ENCODE measurements around the gene HMCES.

Gene HMCES

DNA sequence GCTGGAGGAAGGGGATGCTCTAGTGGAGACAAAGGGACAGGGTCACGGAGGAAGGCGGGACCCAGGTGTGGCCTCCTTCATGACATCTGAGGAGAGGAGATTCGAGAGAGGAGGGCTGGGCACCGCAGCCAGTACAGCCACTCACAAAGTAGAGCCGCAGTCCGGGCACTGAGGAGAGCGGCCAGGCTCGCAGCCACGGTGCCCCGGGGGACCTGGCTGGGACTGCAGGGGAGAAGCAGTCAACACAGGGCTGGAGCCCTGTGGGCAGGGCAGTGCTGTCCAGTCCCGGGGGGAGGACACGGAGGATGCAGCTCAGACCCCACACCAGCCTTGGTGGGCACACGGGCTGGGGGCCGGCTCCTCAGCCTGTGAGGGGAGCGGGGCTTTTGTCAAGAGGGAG, 40.3 kb downstream of the HMCES start:
- Histone ChIP-seq H3K23ac (ENCODE audit: low read depth, low read length, poor library complexity) (no peak overlapping the region), H2AK5ac (ENCODE audit: low read depth, low read length) (no peak overlapping the region), H2AFZ (ENCODE audit: low read length) (no peak overlapping the region), H3K79me1 (ENCODE audit: low read depth, low read length) (peaks cover 24% of the 10 kb centered on the region), H3K14ac (ENCODE audit: low read length) (no peak overlapping the region), H3K4me3 (ENCODE audit: low read length in 2 of 2) (no peak overlapping the region), H4K8ac (ENCODE audit: low read depth, low read length) (no peak overlapping the region), H2BK5ac (ENCODE audit: low read length) (peak overlapping the region; percentile 16), H3K4me1 (ENCODE audit: control insufficient read depth in 2 of 2, insufficient read depth in 1 of 2, low read depth in 1 of 2, low read length in 2 of 2) (peaks cover 0 to 6% of the 10 kb centered on the region in 2 donors), H3K27me3 (ENCODE audit: control insufficient read depth in 3 of 3, insufficient read depth in 3 of 3, low read depth in 1 of 3, low read length in 3 of 3) (no peaks in the 10 kb centered on the region), H3K36me3 (replicated peaks in 1 of 2; ENCODE audit: control insufficient read depth in 2 of 2, insufficient read depth in 2 of 2, low read length in 2 of 2) (peaks cover 27 to 47% of the 10 kb centered on the region in 2 donors), H3K9ac (ENCODE audit: low read depth, low read length, poor library complexity) (peak overlapping the region; percentile 57), H2BK15ac (ENCODE audit: low read length) (no peak overlapping the region), H3K4ac (ENCODE audit: low read length) (no peak overlapping the region), H4K91ac (ENCODE audit: low read depth, low read length, poor library complexity) (no peak overlapping the region), H3K4me2 (ENCODE audit: insufficient read depth, low read length, poor library complexity, severe bottlenecking) (no peak overlapping the region), H3K27ac (replicated peaks; ENCODE audit: low read length) (no peak overlapping the region), H2BK12ac (ENCODE audit: low read length) (no peak overlapping the region), H2BK120ac (ENCODE audit: low read depth, low read length) (no peak overlapping the region), H3K18ac (ENCODE audit: low read length) (peak overlapping the region; percentile 53), H3K9me3 (replicated peaks in 1 of 2; ENCODE audit: control insufficient read depth in 2 of 2, insufficient read depth in 1 of 2, low read depth in 1 of 2, low read length in 2 of 2) (peaks cover 0 to 3% of the 10 kb centered on the region in 2 donors)
- no peak for DNase-seq (ENCODE audit: low spot score)
- WGBS, 2 donors (ENCODE audit: extremely low coverage in 2 of 2, insufficient read length in 2 of 2, insufficient replicate concordance in 1 of 2) = no CpG with 5 or more reads among the region's 15 CpGs

- H2BK5ac ChIP-seq (ENCODE audit: low read length) = no peak overlapping the region
- no peak for DNase-seq (ENCODE audit: low spot score)
- no peak overlapping the region for H2BK120ac ChIP-seq (ENCODE audit: low read depth, low read length)
- no peak overlapping the region for H2BK15ac ChIP-seq (ENCODE audit: low read length)
- H3K9ac ChIP-seq (ENCODE audit: low read depth, low read length, poor library complexity) = no peak overlapping the region
- H3K27ac ChIP-seq (replicated peaks; ENCODE audit: low read length) = no peak overlapping the region
- H2AK5ac ChIP-seq (ENCODE audit: low read depth, low read length) = no peak overlapping the region
- no peak overlapping the region for H4K8ac ChIP-seq (ENCODE audit: low read depth, low read length)
- H3K4me1 ChIP-seq (ENCODE audit: control insufficient read depth in 2 of 2, insufficient read depth in 1 of 2, low read depth in 1 of 2, low read length in 2 of 2) = peaks cover 0 to 2% of the 10 kb centered on the region in 2 donors
- no peak overlapping the region for H4K91ac ChIP-seq (ENCODE audit: low read depth, low read length, poor library complexity)
- H3K4me3 ChIP-seq (ENCODE audit: low read length in 2 of 2) = no peak overlapping the region
- no peak overlapping the region for H2AFZ ChIP-seq (ENCODE audit: low read length)
- no peak overlapping the region for H3K4ac ChIP-seq (ENCODE audit: low read length)
- peaks cover 22% of the 10 kb centered on the region for H3K79me1 ChIP-seq (ENCODE audit: low read depth, low read length)
- no peak overlapping the region for H2BK12ac ChIP-seq (ENCODE audit: low read length)
- H3K14ac ChIP-seq (ENCODE audit: low read length) = no peak overlapping the region
- H3K23ac ChIP-seq (ENCODE audit: low read depth, low read length, poor library complexity) = peak overlapping the region; percentile 13
- no CpG with 5 or more reads among the region's 8 CpGs for WGBS, 2 donors (ENCODE audit: extremely low coverage in 2 of 2, insufficient read length in 2 of 2, insufficient replicate concordance in 1 of 2)
- H3K36me3 ChIP-seq (replicated peaks in 1 of 2; ENCODE audit: control insufficient read depth in 2 of 2, insufficient read depth in 2 of 2, low read length in 2 of 2) = peaks cover 29 to 58% of the 10 kb centered on the region in 2 donors
- H3K18ac ChIP-seq (ENCODE audit: low read length) = no peak overlapping the region
- no peaks in the 10 kb centered on the region for H3K27me3 ChIP-seq (ENCODE audit: control insufficient read depth in 3 of 3, insufficient read depth in 3 of 3, low read depth in 1 of 3, low read length in 3 of 3)
- no peak overlapping the region for H3K4me2 ChIP-seq (ENCODE audit: insufficient read depth, low read length, poor library complexity, severe bottlenecking)
- H3K9me3 ChIP-seq (replicated peaks in 1 of 2; ENCODE audit: control insufficient read depth in 2 of 2, insufficient read depth in 1 of 2, low read depth in 1 of 2, low read length in 2 of 2) = peaks cover 0 to 3% of the 10 kb centered on the region in 2 donors
Measured at GRCh38 chr3:129320261-129320660, 41.6 kb downstream of the HMCES start.

DNA sequence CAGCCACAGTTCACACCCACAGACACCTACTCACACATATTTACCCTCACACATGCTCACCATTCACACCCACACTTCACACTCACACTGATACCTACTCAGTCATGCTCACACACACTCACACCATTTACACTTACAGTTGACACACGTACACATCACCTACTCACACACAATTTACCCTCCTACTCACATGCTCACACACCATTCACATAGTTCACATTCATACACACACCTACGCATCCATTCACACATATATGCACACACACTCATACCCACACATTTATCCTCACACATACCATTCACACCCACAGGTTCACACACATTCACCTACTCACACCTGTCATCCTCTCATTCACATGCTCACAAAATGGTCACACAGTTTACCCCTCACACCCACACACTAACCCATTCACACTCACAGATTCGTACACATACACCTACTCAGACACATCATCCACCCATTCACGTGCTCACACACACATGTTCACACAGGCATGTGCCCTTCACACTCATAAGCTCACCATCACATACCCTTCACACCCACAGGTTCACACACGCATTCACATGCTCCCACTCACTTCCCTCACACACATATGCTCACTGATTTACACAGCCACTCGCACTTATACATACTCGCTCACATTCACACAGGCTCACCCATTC, 42.3 kb downstream of the HMCES start:
- Histone ChIP-seq H3K79me1 (ENCODE audit: low read depth, low read length) (peaks cover 18% of the 10 kb centered on the region), H3K9me3 (replicated peaks in 1 of 2; ENCODE audit: control insufficient read depth in 2 of 2, insufficient read depth in 1 of 2, low read depth in 1 of 2, low read length in 2 of 2) (peaks cover 0 to 3% of the 10 kb centered on the region in 2 donors), H2BK15ac (ENCODE audit: low read length) (no peak overlapping the region), H3K4me1 (ENCODE audit: control insufficient read depth in 2 of 2, insufficient read depth in 1 of 2, low read depth in 1 of 2, low read length in 2 of 2) (peaks cover 0 to 2% of the 10 kb centered on the region in 2 donors), H2BK12ac (ENCODE audit: low read length) (no peak overlapping the region), H2BK120ac (ENCODE audit: low read depth, low read length) (no peak overlapping the region), H2AK5ac (ENCODE audit: low read depth, low read length) (no peak overlapping the region), H3K14ac (ENCODE audit: low read length) (no peak overlapping the region), H4K91ac (ENCODE audit: low read depth, low read length, poor library complexity) (no peak overlapping the region), H2BK5ac (ENCODE audit: low read length) (no peak overlapping the region), H3K9ac (ENCODE audit: low read depth, low read length, poor library complexity) (peak overlapping the region; percentile 38), H3K27ac (replicated peaks; ENCODE audit: low read length) (no peak overlapping the region), H3K23ac (ENCODE audit: low read depth, low read length, poor library complexity) (no peak overlapping the region), H3K4ac (ENCODE audit: low read length) (no peak overlapping the region), H3K18ac (ENCODE audit: low read length) (no peak overlapping the region), H3K27me3 (ENCODE audit: control insufficient read depth in 3 of 3, insufficient read depth in 3 of 3, low read depth in 1 of 3, low read length in 3 of 3) (no peaks in the 10 kb centered on the region), H3K4me2 (ENCODE audit: insufficient read depth, low read length, poor library complexity, severe bottlenecking) (no peak overlapping the region), H2AFZ (ENCODE audit: low read length) (no peak overlapping the region), H3K4me3 (ENCODE audit: low read length in 2 of 2) (peak overlapping the region in 1 of 2 donors; percentile 65), H4K8ac (ENCODE audit: low read depth, low read length) (no peak overlapping the region), H3K36me3 (replicated peaks in 1 of 2; ENCODE audit: control insufficient read depth in 2 of 2, insufficient read depth in 2 of 2, low read length in 2 of 2) (peaks cover 31 to 58% of the 10 kb centered on the region in 2 donors)
- DNase-seq (ENCODE audit: low spot score) = no peak
- 100% methylated on average over 3 to 5 of the region's 7 CpGs for WGBS, 2 donors (ENCODE audit: extremely low coverage in 2 of 2, insufficient read length in 2 of 2, insufficient replicate concordance in 1 of 2)

DNA sequence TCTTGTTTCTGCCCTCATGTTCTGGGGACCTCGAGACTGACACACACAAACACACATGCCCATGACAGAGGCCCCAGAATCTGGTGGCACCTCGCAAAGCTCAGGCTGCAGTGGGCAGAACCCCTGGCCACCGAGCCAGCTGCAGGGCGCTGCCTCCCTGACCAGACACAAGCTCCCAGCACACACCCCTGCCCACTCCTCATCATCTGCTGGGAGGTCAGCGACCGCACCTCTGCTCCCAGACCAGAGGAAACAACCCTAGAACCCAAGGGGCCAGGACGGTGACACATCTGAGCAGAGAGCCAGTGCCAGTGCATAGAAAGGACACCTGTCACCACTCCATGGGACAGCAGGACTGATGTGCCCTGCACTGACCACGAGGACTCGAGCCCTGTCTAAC, 43.2 kb downstream of the HMCES start:
- Histone ChIP-seq H3K27me3 (ENCODE audit: control insufficient read depth in 3 of 3, insufficient read depth in 3 of 3, low read depth in 1 of 3, low read length in 3 of 3) (no peaks in the 10 kb centered on the region), H3K36me3 (replicated peaks in 1 of 2; ENCODE audit: control insufficient read depth in 2 of 2, insufficient read depth in 2 of 2, low read length in 2 of 2) (peaks cover 35 to 58% of the 10 kb centered on the region in 2 donors), H4K91ac (ENCODE audit: low read depth, low read length, poor library complexity) (no peak overlapping the region), H3K4me3 (ENCODE audit: low read length in 2 of 2) (no peak overlapping the region), H4K8ac (ENCODE audit: low read depth, low read length) (no peak overlapping the region), H3K23ac (ENCODE audit: low read depth, low read length, poor library complexity) (peak overlapping the region; percentile 48), H3K14ac (ENCODE audit: low read length) (no peak overlapping the region), H2BK5ac (ENCODE audit: low read length) (peak overlapping the region; percentile 59), H3K27ac (replicated peaks; ENCODE audit: low read length) (no peak overlapping the region), H3K4me1 (ENCODE audit: control insufficient read depth in 2 of 2, insufficient read depth in 1 of 2, low read depth in 1 of 2, low read length in 2 of 2) (peaks cover 0 to 2% of the 10 kb centered on the region in 2 donors), H3K18ac (ENCODE audit: low read length) (no peak overlapping the region), H3K9ac (ENCODE audit: low read depth, low read length, poor library complexity) (no peak overlapping the region), H2BK15ac (ENCODE audit: low read length) (no peak overlapping the region), H3K4ac (ENCODE audit: low read length) (peak overlapping the region; percentile 68), H2BK12ac (ENCODE audit: low read length) (no peak overlapping the region), H2AFZ (ENCODE audit: low read length) (no peak overlapping the region), H3K9me3 (replicated peaks in 1 of 2; ENCODE audit: control insufficient read depth in 2 of 2, insufficient read depth in 1 of 2, low read depth in 1 of 2, low read length in 2 of 2) (peaks cover 0 to 3% of the 10 kb centered on the region in 2 donors), H2BK120ac (ENCODE audit: low read depth, low read length) (no peak overlapping the region), H3K79me1 (ENCODE audit: low read depth, low read length) (peaks cover 21% of the 10 kb centered on the region), H2AK5ac (ENCODE audit: low read depth, low read length) (no peak overlapping the region), H3K4me2 (ENCODE audit: insufficient read depth, low read length, poor library complexity, severe bottlenecking) (no peak overlapping the region)
- WGBS, 2 donors (ENCODE audit: extremely low coverage in 2 of 2, insufficient read length in 2 of 2, insufficient replicate concordance in 1 of 2) = no CpG with 5 or more reads among the region's 9 CpGs
- no peak for DNase-seq (ENCODE audit: low spot score)
